GM12878 (cell line): ENCODE results near the gene STOML3. TPM values are rescaled to one million over a fixed set of nuclear protein-coding genes. Genes with fewer than 3 reads are reported as not detected.

Experiments used
- ATAC-seq: fragments of 200-7000 bp; cut with Tn5 transposase; 3 replicates; pipeline ENCODE4 v1.9.1; 2020; ENCODE audit warnings: mild to moderate bottlenecking, moderate library complexity
- BruUV-seq: library from RNA; stranded (reverse); fragments of 400-500 nt; replicated peaks from 2 replicates; lab custom pipeline; 2021; lab: Mats Ljungman, UMichigan
- CTCF ChIA-PET: fragments of 300-600 bp; sonication (Branson Sonifier 250); formaldehyde crosslinking; extraction: SDS; loops from one replicate; lab custom pipeline; 2021; ENCODE audit warnings: inconsistent platforms; lab: Yijun Ruan, JAX
- POLR2A ChIA-PET: fragments of 350-600 bp; formaldehyde crosslinking; extraction: SDS; loops from one replicate; lab custom pipeline; 2021; ENCODE audit warnings: inconsistent platforms; lab: Charles Lee
- RAD21 ChIA-PET: fragments of 300-600 bp; sonication (Branson Sonifier 250); formaldehyde crosslinking; loops from one replicate; lab custom pipeline; 2023; ENCODE audit warnings: antibody characterized with exemption; ENCODE audit not compliant: unreplicated experiment; lab: Charles Lee
- SMC1A ChIA-PET: fragments of 300-600 bp; sonication (Branson Sonifier 250); formaldehyde crosslinking; loops from one replicate; lab custom pipeline; 2023; ENCODE audit not compliant: unreplicated experiment, uncharacterized antibody; lab: Charles Lee
- DNase-seq: peaks from one replicate; pipeline ENCODE4 v3.0.0-alpha.2; 2011; ENCODE audit warnings: low read depth, low spot score
- FAIRE-seq: peaks from 3 replicates; lab custom pipeline; 2011; peaks lifted over from hg19 to GRCh38; lab: Jason Lieb, UNC
- H2AFZ ChIP-seq: 2 replicates; pipeline ENCODE4 v1.6.0; 2011; ENCODE audit warnings: low read depth, low read length, control low read depth; ENCODE audit not compliant: control insufficient read depth
- H3K27ac ChIP-seq: 2 replicates; pipeline ENCODE4 v1.5.1; 2011; ENCODE audit warnings: control low read depth; ENCODE audit not compliant: control insufficient read depth, insufficient read depth
- H3K27me3 ChIP-seq, 2 experiments: replicated peaks in 1 of 2; 2 replicates each; pipeline versions ENCODE4 v1.6.0 to v1.6.1; 2011; ENCODE audit warnings: low read length in 1 of 2; ENCODE audit not compliant: control insufficient read depth in 2 of 2, insufficient read depth in 2 of 2
- H3K36me3 ChIP-seq, 2 experiments: 2 replicates each; pipeline ENCODE4 v1.5.1; 2011; ENCODE audit warnings: low read length in 1 of 2; ENCODE audit not compliant: control insufficient read depth in 2 of 2, insufficient read depth in 2 of 2
- H3K4me1 ChIP-seq: 2 replicates; pipeline ENCODE4 v1.6.1; 2011; ENCODE audit warnings: mild to moderate bottlenecking, low read length, moderate library complexity, mixed read lengths; ENCODE audit not compliant: control insufficient read depth, insufficient read depth
- H3K4me2 ChIP-seq: 2 replicates; pipeline ENCODE4 v1.6.0; 2011; ENCODE audit warnings: control low read depth; ENCODE audit not compliant: control insufficient read depth, insufficient read depth
- H3K4me3 ChIP-seq: fragments of 200-600 bp; sonication (generic); 2 replicates; pipeline ENCODE4 v1.5.1; 2016
- H3K79me2 ChIP-seq: 2 replicates; pipeline ENCODE4 v1.6.0; 2011; ENCODE audit warnings: low read length; ENCODE audit not compliant: control insufficient read depth, insufficient read depth
- H3K9ac ChIP-seq: 2 replicates; pipeline ENCODE4 v1.8.0; 2011; ENCODE audit warnings: low read length, control low read depth, mixed read lengths; ENCODE audit not compliant: control insufficient read depth, insufficient read depth
- H3K9me3 ChIP-seq: replicated peaks from 3 replicates; pipeline ENCODE4 v1.5.1; 2011; ENCODE audit warnings: mild to moderate bottlenecking, low read length; ENCODE audit not compliant: control insufficient read depth, insufficient read depth
- H4K20me1 ChIP-seq: 2 replicates; pipeline ENCODE4 v1.6.0; 2011; ENCODE audit not compliant: control insufficient read depth, insufficient read depth
- BCL11A ChIP-seq: IDR thresholded peaks from 2 replicates; pipeline ENCODE4 v1.6.1; 2011; ENCODE audit warnings: low read depth, low read length
- EZH2 ChIP-seq: IDR thresholded peaks from 2 replicates; pipeline ENCODE4 v1.6.1; 2012; ENCODE audit warnings: low read depth, mild to moderate bottlenecking, control low read depth, inconsistent platforms, low read length, borderline replicate concordance; ENCODE audit not compliant: control insufficient read depth
- FOXK2 ChIP-seq: fragments of 450-650 bp; IDR thresholded peaks from 2 replicates; pipeline ENCODE4 v1.6.1; 2017; ENCODE audit warnings: mild to moderate bottlenecking, moderate library complexity
- POLR2AphosphoS2 ChIP-seq: IDR thresholded peaks from 2 replicates; pipeline ENCODE4 v1.6.1; 2011; ENCODE audit warnings: low read depth, mild to moderate bottlenecking, low read length, improper control_type of control experiment, moderate library complexity
- SMC3 ChIP-seq: IDR thresholded peaks from 2 replicates; pipeline ENCODE4 v1.6.1; 2011; ENCODE audit warnings: low read length, improper control_type of control experiment, borderline replicate concordance
- TCF7 ChIP-seq: IDR thresholded peaks from 2 replicates; pipeline ENCODE4 v1.6.1; 2014; ENCODE audit warnings: antibody characterized with exemption, borderline replicate concordance
- WGBS: methylation state at CpG from one replicate; pipeline ENCODE4 v1.1.6; 2016; ENCODE audit warnings: low lambda C conversion rate; ENCODE audit not compliant: insufficient replicate concordance, insufficient coverage; ENCODE audit errors: missing lambda C conversion rate; 5-methylcytosine and 5-hydroxymethylcytosine counted together
- in situ Hi-C: fragments of 300-500 bp; cut with MboI; formaldehyde crosslinking; loops from 9 replicates; pipeline ENCODE4 v1.14.3; 2018; ENCODE audit warnings: mixed read lengths
- intact Hi-C: fragments of 100-400 bp; cut with micrococcal nuclease; formaldehyde crosslinking; loops from one replicate; pipeline ENCODE4 v1.14.2; 2022; ENCODE audit not compliant: unreplicated experiment
- polyA plus RNA-seq, 11 experiments: library from polyadenylated mRNA; depleted of rRNA in 4 of 11; unstranded in 6 of 11; stranded (reverse) in 5 of 11; fragments of >200 nt; fragmentation: Nextera tagmentation in 4 of 11; fragmentation: Illumina TruSeq in 1 of 11; extraction: Ambion mirVana in 4 of 11; extraction: Trizol in 1 of 11; gene quantifications; 1 replicate in 1 of 11; 2 replicates in 10 of 11; pipeline versions ENCODE4 v1.2.1 to v1.2.3, GENCODE V29; 2011 to 2016; ENCODE audit warnings: inconsistent platforms in 2 of 11, missing spikeins in 2 of 11, low read depth in 1 of 11
- total RNA-seq, 4 experiments: library from RNA; depleted of rRNA in 3 of 4; stranded (reverse); fragments of >200 nt in 3 of 4; fragmentation: Illumina TruSeq in 1 of 4; extraction: Trizol in 1 of 4; gene quantifications; 2 replicates each; pipeline versions ENCODE4 v1.2.1 to v1.2.3, GENCODE V29; 2013 to 2021
- TF ChIP-seq, protein P1 (sequence below): fragments of 450-650 bp; conservative IDR thresholded peaks from 2 replicates; pipeline ENCODE4 v1.6.1; 2017; ENCODE audit warnings: mild to moderate bottlenecking, moderate library complexity
- TF ChIP-seq, protein P2 (sequence below): fragments of 450-650 bp; IDR thresholded peaks from 2 replicates; pipeline ENCODE4 v1.6.1; 2017; ENCODE audit warnings: antibody characterized with exemption, mild to moderate bottlenecking, moderate library complexity

Gene STOML3
- total and polyA plus RNA-seq, 10 of the 15 experiments (the other 5 are each of a cell fraction or from before 2014, with no cell fraction given): not detected

DNA sequence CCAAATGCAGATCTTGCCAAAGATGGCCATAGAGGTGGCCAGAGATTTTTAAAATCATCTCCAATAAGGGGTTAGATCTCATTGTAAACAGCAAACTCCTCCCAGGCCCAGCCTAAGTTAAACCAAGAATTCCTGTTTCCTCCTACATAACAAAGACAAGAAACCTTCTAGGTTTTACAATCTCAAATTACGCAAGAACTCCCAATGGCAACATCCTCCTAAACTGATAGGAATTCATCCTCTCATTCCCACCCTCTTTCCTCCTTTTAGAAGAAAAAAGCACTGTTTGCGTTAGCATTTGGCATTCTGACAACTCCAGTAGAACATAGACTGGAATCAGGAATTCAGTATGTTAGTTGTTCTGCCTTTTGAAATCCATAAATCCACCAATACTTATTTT lies 32.7 kb upstream of the STOML3 start:
- in situ Hi-C loops: no loop called here
- FAIRE-seq (no peak), DNase-seq (no peak), ATAC-seq (no peak)
- Histone ChIP-seq H3K27ac (no peak overlapping the region), H2AFZ (no peak overlapping the region), H3K27me3 (no peaks in the 10 kb centered on the region), H3K4me1 (no peaks in the 10 kb centered on the region), H3K4me3 (no peak overlapping the region), H3K79me2 (no peaks in the 10 kb centered on the region), H3K36me3 (peaks cover 9 to 29% of the 10 kb centered on the region in 2 experiments), H3K9ac (no peak overlapping the region), H3K4me2 (no peak overlapping the region), H3K9me3 (no peaks in the 10 kb centered on the region), H4K20me1 (no peaks in the 10 kb centered on the region)
- CTCF ChIA-PET: interaction anchor here (0.8 kb wide), 1 partner anchor 11 kb away, joined by 3 read pairs; no protein-coding TSS in a partner anchor
- no TSS peak for BruUV-seq
- POLR2A ChIA-PET: interaction anchor here (1.6 kb wide), 1 partner anchor 9 kb away, joined by 4 read pairs; no protein-coding TSS in a partner anchor
- 98% methylated on average over 2 of the region's 2 CpGs for WGBS
- intact Hi-C loops: no loop called here
- RAD21 ChIA-PET: interaction anchor here (1.0 kb wide), 1 partner anchor 14 kb away, joined by 4 read pairs; no protein-coding TSS in a partner anchor
- no peak for TF ChIP-seq SMC3
- TF ChIP-seq BCL11A: no peak
- TF ChIP-seq EZH2: no peak
- TF ChIP-seq, protein P1, sequence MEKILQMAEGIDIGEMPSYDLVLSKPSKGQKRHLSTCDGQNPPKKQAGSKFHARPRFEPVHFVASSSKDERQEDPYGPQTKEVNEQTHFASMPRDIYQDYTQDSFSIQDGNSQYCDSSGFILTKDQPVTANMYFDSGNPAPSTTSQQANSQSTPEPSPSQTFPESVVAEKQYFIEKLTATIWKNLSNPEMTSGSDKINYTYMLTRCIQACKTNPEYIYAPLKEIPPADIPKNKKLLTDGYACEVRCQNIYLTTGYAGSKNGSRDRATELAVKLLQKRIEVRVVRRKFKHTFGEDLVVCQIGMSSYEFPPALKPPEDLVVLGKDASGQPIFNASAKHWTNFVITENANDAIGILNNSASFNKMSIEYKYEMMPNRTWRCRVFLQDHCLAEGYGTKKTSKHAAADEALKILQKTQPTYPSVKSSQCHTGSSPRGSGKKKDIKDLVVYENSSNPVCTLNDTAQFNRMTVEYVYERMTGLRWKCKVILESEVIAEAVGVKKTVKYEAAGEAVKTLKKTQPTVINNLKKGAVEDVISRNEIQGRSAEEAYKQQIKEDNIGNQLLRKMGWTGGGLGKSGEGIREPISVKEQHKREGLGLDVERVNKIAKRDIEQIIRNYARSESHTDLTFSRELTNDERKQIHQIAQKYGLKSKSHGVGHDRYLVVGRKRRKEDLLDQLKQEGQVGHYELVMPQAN: no peak
- no peak for TF ChIP-seq FOXK2
- no peak for TF ChIP-seq POLR2AphosphoS2
- TF ChIP-seq, protein P2, sequence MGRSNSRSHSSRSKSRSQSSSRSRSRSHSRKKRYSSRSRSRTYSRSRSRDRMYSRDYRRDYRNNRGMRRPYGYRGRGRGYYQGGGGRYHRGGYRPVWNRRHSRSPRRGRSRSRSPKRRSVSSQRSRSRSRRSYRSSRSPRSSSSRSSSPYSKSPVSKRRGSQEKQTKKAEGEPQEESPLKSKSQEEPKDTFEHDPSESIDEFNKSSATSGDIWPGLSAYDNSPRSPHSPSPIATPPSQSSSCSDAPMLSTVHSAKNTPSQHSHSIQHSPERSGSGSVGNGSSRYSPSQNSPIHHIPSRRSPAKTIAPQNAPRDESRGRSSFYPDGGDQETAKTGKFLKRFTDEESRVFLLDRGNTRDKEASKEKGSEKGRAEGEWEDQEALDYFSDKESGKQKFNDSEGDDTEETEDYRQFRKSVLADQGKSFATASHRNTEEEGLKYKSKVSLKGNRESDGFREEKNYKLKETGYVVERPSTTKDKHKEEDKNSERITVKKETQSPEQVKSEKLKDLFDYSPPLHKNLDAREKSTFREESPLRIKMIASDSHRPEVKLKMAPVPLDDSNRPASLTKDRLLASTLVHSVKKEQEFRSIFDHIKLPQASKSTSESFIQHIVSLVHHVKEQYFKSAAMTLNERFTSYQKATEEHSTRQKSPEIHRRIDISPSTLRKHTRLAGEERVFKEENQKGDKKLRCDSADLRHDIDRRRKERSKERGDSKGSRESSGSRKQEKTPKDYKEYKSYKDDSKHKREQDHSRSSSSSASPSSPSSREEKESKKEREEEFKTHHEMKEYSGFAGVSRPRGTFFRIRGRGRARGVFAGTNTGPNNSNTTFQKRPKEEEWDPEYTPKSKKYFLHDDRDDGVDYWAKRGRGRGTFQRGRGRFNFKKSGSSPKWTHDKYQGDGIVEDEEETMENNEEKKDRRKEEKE: no peak
- no peak for TF ChIP-seq TCF7
- SMC1A ChIA-PET: interaction anchor here (0.6 kb wide), 1 partner anchor 662 kb away, joined by 3 read pairs; no protein-coding TSS in a partner anchor
